HG03457 (cell line): ENCODE measurements around the gene CHD3.
"Not testable (repeated sequence)": the region's sequence is repeated elsewhere in the genome, so short reads cannot be mapped to it uniquely, and the experiment has no call there.

ENCODE experiments used
- ATAC-seq: cut with Tn5 transposase; IDR thresholded peaks from one replicate; pipeline ENCODE4 v1.9.1; 2021; ENCODE audit warnings: moderate number of reproducible peaks; ENCODE audit not compliant: unreplicated experiment

Gene CHD3

DNA sequence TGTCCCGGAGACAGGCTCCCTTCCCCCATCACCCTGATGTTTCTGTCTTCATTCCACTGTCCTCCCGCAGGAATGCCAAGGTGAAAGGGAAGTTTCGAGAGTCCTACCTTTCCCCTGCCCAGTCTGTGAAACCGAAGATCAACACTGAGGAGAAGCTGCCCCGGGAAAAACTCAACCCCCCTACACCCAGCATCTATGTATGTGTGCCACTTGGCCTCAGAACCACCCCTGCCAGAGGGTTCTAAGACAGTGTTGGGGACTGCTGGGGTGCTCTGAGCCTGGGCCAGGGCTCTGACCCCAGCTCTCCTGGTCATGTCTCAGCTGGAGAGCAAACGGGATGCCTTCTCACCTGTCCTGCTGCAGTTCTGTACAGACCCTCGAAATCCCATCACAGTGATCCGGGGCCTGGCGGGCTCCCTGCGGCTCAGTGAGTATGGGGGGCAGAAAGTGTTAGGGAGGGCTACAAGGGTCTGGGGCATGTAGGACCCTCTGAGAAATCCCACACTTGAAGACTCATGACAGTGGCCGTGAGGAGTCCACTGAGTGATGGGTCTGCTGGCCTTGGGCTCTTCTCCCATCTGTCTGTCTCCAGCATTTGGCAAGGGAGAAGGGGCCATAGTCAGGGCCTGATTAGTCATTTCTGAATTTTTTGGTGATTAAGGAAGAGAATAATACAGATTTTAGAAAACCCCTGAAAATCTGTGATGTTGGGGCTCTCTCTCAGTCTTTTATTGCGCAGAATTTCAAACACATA, 38.7 kb upstream of the CHD3 start:
- no peak for ATAC-seq

- no peak for ATAC-seq
These were observed 37.7 kb upstream of the CHD3 start for GRCh38 chr17:7850701-7851437.

DNA sequence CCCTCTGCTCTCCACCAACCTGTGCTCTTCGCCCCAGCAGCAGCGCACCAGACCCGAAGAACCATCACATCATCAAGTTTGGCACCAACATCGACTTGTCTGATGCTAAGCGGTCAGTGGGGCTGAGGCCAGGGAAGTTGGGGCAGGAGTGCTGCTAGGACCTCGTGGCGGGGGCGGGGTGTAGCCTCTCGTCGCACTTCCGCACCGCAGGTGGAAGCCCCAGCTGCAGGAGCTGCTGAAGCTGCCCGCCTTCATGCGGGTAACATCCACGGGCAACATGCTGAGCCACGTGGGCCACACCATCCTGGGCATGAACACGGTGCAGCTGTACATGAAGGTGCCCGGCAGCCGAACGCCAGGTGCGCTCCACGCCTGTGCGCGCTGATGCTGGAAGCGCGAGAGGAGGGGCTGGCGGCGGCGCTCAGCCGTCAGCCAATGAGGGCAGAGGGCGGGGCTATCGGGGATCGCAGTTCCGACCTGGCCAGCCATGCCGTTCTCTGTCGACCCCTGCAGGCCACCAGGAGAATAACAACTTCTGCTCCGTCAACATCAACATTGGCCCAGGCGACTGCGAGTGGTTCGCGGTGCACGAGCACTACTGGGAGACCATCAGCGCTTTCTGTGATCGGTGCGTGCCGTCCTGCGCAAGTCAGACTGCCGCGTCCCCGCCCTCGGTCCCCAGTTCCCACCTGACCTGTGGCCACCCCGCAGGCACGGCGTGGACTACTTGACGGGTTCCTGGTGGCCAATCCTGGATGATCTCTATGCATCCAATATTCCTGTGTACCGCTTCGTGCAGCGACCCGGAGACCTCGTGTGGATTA, 36.9 kb upstream of the CHD3 start:
- peak; percentile 44 for ATAC-seq

- no peak for ATAC-seq
These were observed 36.3 kb upstream of the CHD3 start for GRCh38 chr17:7852262-7852670.

GRCh38 chr17:7852919-7853690, 35.5 kb upstream of the CHD3 start:
- ATAC-seq = no peak

GRCh38 chr17:7853691-7854038, 34.9 kb upstream of the CHD3 start:
- ATAC-seq = no peak

GRCh38 chr17:7854078-7854777, 34.4 kb upstream of the CHD3 start:
- ATAC-seq = no peak

DNA sequence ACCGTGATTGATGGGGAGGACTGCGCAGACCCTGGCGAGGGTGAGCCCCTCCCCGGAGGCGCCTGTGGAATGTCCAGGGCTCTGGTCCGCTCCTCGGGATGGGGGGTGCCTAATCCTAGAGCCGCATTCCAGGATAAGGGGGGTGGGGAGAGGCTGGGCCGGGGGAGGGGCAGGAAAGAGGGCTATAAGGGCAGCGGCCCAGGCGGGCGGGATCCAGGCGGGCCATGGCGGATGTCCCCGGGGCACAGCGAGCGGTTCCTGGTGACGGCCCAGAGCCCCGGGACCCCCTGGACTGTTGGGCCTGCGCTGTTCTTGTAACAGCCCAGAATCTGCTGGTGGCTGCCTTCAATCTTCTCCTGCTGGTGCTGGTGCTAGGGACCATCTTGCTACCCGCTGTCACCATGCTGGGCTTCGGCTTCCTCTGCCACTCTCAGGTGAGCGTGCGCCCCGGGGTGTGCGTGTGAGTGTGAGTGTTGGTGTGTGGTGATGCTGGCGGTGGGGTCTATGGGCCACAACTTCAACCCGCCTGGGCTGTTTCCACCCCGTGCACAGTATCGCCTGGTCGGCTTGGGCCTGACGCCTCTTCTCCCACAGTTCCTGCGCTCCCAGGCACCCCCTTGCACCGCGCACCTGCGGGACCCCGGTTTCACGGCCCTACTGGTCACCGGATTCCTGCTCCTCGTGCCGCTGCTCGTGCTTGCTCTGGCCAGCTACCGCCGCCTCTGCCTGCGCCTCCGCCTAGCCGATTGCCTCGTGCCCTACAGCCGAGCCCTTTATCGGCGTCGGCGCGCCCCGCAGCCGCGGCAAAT, 33.5 kb upstream of the CHD3 start, which contains the start of gene TMEM88:
Gene TMEM88, plus strand, starts transcription at position 216 of the 809 bp plus-strand sequence. Its CDS starts 9 bp downstream, at position 225.
- ATAC-seq = no peak

GRCh38 chr17:7855660-7856010, 33.0 kb upstream of the CHD3 start:
- no peak for ATAC-seq

DNA sequence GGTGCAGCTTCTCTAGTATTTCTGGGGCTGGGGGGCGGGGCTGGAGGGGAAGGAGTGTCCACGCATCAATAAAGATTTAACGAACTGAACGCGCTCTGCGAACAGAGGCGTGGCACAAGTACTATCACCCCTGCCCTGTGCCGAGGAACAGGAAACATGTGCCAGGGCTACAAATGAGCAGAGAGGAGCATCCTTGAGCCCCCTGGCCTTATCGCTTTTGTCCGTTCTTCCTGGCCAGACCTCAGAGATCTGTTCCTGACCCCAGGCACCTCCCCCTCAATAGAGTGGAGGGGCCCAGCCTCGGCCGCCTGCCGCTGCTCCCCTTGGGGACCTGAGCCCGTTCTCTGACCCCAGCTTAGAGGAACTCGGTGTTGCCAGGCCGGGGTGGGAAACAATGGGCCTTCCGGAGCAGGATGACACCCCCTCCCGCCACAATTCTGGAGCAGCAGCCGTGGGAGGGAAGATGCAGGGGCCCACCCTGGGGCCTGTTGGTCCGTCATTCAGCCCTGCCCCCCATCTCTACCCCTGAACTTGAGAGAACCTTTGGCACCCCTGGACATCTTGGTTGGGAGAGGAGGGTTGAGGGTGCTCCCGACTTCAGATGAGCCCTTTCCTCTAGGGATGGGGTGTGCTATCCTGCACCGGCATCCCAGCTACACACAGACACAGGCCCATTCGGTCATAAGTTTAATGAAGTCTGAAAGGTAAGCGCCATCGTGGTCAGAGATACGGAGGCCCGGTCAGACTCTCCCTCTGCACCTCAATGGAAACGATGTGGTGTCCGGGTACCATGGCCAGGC, 32.4 kb upstream of the CHD3 start:
- no peak for ATAC-seq

DNA sequence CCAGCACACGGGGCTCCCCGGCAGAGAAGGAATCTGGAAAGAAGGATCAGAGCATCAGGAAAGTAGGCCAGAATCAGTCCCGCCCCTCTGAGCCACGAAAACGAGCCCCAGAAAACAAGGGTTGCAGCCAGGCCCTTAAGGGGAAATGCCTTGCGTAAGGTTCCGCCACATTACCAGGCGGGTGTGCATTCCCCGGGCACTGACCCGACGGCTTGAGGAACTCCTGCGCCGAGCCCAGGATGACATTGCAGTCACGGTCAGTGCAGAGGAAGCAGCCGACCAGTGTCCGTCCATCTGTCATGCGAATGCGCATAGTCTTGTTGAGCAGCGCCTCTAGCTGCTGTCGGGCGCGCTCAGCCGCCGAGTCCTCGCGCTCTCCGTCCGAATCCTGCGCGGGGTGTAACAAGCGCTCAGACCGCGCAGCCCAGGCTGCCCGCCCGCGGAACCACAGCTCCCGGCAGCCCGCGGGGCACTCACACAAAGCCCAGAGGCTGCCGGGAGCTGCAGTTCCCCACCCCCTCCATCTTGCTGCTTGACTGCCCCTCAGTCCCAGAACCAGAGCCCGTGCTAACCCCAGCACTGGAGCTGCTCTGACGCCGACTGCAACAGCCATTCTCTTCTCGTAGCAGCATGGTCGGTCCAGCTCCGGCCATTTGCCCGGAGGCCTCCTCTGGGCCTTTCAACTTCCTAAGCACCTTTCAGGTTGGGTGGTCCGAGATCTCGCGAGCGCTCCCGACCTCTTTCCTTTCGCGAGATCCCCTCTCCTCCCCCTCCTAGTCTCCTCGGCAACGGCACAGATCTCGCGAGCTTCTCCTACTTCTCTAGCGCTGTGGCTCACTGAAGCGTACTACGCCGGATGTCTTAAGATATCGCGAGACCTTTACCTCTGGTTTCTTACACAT, 31.5 kb upstream of the CHD3 start, which contains the start of gene NAA38:
Gene NAA38, minus strand, starts transcription at position 749 of the 902 bp plus-strand sequence. Its CDS starts 96 bp downstream, at position 653.
- ATAC-seq = peak; percentile 58

DNA sequence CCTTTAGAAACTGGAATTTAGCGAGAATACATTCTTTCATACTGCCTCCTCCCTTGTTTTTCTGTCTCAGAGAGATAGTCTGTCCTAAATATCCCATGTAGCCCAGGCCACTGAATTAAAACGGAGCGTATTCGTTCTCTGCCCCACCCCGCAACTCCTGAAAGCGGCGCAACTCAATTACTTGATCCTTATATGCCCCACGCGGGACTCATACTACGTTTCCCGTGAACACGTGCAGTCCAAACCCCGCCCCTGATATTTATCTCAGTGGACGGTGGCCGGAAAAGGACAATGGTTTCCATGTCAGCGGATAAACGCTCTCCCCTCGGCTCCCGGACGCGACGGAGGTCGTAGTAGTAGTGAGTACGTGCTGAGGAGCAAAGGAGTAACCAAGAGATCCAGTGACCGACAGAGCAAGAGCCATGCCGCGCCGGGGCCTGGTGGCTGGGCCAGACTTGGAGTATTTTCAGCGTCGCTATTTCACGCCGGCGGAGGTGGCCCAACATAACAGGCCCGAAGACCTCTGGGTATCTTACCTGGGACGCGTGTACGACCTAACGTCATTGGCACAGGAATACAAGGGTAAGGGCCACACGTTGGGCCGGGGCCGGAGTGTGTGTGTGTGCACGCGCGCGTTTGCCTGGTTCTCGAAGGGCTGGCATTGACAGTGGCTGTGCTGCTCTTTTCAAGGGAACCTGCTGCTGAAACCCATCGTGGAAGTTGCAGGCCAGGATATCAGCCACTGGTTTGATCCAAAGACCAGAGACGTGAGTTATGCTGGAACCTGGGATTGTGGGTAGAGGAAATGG, 30.7 kb upstream of the CHD3 start, which contains the start of gene CYB5D1:
Gene CYB5D1, plus strand, starts transcription at position 291 of the 809 bp plus-strand sequence. Its CDS starts 132 bp downstream, at position 423.
- peak; percentile 26 for ATAC-seq

DNA sequence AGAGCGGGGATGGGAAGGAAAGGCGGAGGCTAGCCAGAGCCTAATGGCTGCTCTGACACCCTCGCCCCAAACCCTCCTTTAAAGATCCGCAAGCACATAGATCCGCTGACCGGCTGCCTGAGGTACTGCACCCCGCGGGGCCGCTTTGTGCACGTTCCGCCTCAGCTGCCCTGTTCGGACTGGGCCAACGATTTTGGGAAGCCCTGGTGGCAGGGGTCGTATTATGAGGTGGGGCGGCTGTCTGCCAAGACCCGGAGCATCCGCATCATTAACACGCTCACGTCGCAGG, 30.1 kb upstream of the CHD3 start:
- ATAC-seq = no peak

- ATAC-seq = no peak
These were observed 29.6 kb upstream of the CHD3 start for GRCh38 chr17:7859028-7859427.

DNA sequence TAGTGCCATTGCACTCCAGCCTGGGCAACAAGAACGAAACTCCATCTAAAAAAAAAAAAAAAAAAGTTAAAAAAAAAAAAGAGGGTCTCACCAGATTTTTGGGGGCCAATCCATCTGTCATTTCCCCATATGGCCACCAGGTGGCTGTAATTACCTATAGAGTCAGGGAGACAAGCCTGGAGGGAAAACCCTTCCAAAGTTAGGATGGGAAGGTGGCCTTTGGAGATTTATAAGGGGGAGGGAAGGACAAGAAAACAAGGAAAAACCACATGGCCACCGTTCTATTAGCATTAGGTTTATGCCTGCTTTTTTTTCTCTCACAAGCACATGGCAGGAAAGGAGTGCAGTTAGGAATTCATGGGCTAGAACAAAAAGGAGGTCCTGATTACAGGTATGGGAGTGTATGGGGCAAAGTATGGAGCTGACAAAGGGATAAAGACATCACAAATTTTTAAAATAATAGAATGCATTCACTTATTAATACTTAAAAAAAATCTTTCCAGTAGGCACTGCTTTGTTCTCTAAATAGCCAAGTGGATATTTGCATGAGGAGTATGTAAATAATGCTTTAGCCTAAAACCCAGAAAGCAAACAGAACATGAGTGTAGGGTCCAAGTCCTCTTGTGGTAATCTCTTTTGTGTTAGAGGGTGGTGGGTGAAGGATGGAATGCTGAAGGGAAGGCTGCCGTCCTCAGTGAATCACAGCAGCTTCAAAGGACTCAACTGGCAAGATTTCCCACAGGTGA, 25.7 kb upstream of the CHD3 start:
- ATAC-seq = no peak

DNA sequence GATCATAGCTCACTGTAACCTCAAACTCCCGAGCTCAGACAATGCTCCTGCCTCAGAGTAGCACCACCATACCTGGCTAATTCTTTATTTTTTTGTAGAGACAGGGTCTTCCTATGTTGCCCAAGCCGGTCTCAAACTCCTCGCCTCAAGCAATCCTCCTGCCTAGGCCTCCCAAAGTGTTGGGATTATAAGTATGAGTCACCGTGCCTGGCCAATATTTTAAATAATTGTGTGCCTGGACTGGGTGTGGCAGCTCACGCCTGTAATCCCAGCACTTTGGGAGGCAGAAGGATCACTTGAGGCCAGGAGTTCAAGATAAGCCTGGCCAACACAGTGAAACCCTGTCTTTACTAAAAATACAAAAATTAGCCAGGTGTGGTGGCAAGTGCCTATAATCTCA, 24.2 kb upstream of the CHD3 start:
- not testable (repeated sequence) for ATAC-seq
